Keratinocyte (primary cell): ENCODE measurements around the gene DCTD.

Source experiments
- CTCF ChIP-seq, 3 experiments: IDR thresholded peaks in 1 of 3; conservative IDR thresholded peaks in 1 of 3; optimal IDR thresholded peaks in 1 of 3; 2 replicates in 2 of 3; 3 replicates in 1 of 3; pipeline versions ENCODE3 to v1.5.1; 2011; ENCODE audit warnings: low read length in 3 of 3, mild to moderate bottlenecking in 3 of 3, moderate library complexity in 2 of 3, control low read depth in 1 of 3, inconsistent platforms in 1 of 3; ENCODE audit not compliant: insufficient read depth in 2 of 3; ENCODE audit errors: extremely low read depth in 1 of 3
- EZH2 ChIP-seq: IDR thresholded peaks from one replicate; pipeline ENCODE4 v1.6.1; 2012; ENCODE audit warnings: inconsistent platforms, mild to moderate bottlenecking, low read length, moderate library complexity

- TF ChIP-seq CTCF (optimal IDR thresholded peaks at IDR 0.05 in 1 of 3, IDR thresholded peaks at IDR 0.05 in 1 of 3, conservative IDR thresholded peaks at IDR 0.05 in 1 of 3; ENCODE audit: extremely low read depth in 1 of 3, insufficient read depth in 2 of 3, low read length in 3 of 3) (no peak), EZH2 (no peak)
These were observed 20.4 kb upstream of the DCTD start for GRCh38 chr4:182937268-182938204.
